MG63 (cell line): ENCODE results near the gene TAF12. TPM values are rescaled to one million over a fixed set of nuclear protein-coding genes. Genes with fewer than 3 reads are reported as not detected.
A peak's percentile ranks its signal among the peaks of the same experiment; 100 is the strongest.
"Not testable (repeated sequence)": the region's sequence is repeated elsewhere in the genome, so short reads cannot be mapped to it uniquely, and the experiment has no call there.

Source experiments
- DNase-seq: peaks from one replicate; pipeline ENCODE4 v3.0.0-alpha.2; 2020
- H3K27me3 ChIP-seq: fragments of 250-450 bp; sonication (Bioruptor Pico); 2 replicates; pipeline ENCODE4 v1.5.1; 2020; ENCODE audit warnings: mild to moderate bottlenecking, moderate library complexity
- H3K36me3 ChIP-seq: fragments of 250-450 bp; sonication (Bioruptor Pico); 2 replicates; pipeline ENCODE4 v1.5.1; 2020; ENCODE audit warnings: mild to moderate bottlenecking, moderate library complexity
- H3K4me3 ChIP-seq: fragments of 250-450 bp; sonication (Bioruptor Pico); 2 replicates; pipeline ENCODE4 v1.5.1; 2020; ENCODE audit warnings: mild to moderate bottlenecking, moderate library complexity
- H3K9me3 ChIP-seq: fragments of 250-450 bp; sonication (Bioruptor Pico); 2 replicates; pipeline ENCODE4 v1.5.1; 2020; ENCODE audit warnings: mild to moderate bottlenecking, moderate library complexity
- total RNA-seq: library from RNA; depleted of rRNA; stranded (reverse); fragments of >200 nt; shearing (Covaris generic); gene quantifications from 2 replicates; pipeline ENCODE4 v1.2.3, GENCODE V29; 2014; ENCODE audit warnings: low replicate concordance; rRNA removed

TAF12 gene
- total RNA-seq: 33.3 and 64.1 TPM in 2 replicates

DNA sequence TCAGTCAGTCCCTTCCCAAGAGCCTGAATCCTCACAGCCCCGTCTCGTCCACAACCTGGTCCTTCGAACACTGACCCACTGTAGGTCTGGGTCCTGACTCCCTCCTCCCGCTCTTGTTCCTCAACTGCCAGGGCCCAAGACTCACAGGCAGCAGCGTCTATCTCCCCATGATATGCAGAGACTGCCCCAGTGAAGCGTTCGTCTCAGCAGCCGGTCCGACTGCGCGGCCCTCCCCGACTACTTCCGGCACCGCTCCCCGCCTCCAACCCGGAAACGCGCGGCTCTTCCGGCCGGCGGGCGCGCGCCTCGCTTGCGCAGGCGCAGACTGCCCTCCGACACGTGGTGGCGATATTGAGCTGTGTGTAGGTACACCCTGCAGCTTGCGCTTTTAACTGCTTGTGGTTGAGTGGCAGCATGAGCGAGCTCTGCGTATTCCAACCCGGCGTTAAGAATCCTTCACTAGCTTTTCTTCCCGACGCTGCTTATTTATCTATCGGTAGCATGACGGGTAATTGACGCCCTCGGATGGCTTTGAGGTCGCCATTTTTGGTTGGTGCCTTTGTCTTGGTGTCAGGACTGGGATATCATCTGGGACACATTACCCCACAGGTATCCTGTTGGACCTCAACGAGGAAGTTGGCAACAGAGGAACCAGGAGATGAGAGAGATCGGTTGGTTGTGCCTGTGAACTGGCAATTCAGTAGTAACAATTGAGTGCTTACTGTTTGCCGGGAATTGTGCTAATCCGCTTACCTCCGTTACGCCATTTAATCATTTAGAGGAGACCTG lies at the start of gene TAF12:
TSS of gene TAF12 (minus strand) at position 221 of the 789 bp plus-strand sequence. CDS start 20,986 bp downstream, outside the sequence.
- peak; percentile 90 for DNase-seq
- Histone ChIP-seq H3K9me3 (no peaks in the 10 kb centered on the region), H3K27me3 (no peaks in the 10 kb centered on the region), H3K4me3 (peak within 1 kb of the TSS; percentile 87), H3K36me3 (no peaks in the 10 kb centered on the region; the same call in 1 of the 2 replicates)

- H3K9me3 ChIP-seq, DNase-seq, H3K27me3 ChIP-seq, H3K4me3 ChIP-seq, H3K36me3 ChIP-seq: not testable (repeated sequence)
Measured at GRCh38 chr1:28691627-28692026, 48.8 kb upstream of the TAF12 start.

GRCh38 chr1:28684937-28685336 lies 42.1 kb upstream of the TAF12 start:
- Histone ChIP-seq H3K27me3 (no peaks in the 10 kb centered on the region), H3K4me3 (no peak overlapping the region), H3K9me3 (no peaks in the 10 kb centered on the region), H3K36me3 (no peaks in the 10 kb centered on the region; the same call in 1 of the 2 replicates)
- DNase-seq: no peak

DNA sequence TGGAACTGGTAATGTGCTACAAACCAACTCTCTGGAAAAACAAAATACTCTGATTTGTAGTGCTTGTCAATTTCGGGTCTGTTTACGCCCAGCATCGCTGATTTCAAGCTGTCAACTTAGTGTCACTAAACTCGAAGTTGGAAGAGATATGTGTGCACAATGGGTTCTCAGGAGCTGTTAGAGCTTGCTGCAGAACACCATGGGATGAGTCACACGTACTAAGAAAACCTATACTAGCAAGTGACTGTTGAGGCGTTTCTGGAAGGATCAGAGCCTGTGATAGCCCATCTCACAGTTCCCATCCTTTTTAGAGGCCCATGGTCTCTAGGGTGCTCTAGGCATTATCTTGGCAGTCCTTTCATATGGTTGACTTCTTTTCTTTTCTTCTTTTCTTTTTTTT lies 40.0 kb upstream of the TAF12 start:
- Histone ChIP-seq H3K9me3 (no peaks in the 10 kb centered on the region), H3K27me3 (no peaks in the 10 kb centered on the region), H3K4me3 (no peak overlapping the region), H3K36me3 (no peaks in the 10 kb centered on the region; the same call in 1 of the 2 replicates)
- no peak for DNase-seq

GRCh38 chr1:28680151-28680550 lies 37.3 kb upstream of the TAF12 start:
- no peaks in the 10 kb centered on the region for H3K27me3 ChIP-seq
- no peaks in the 10 kb centered on the region; the same call in 1 of the 2 replicates for H3K36me3 ChIP-seq
- no peak for DNase-seq
- H3K4me3 ChIP-seq: no peak overlapping the region
- H3K9me3 ChIP-seq: no peaks in the 10 kb centered on the region

GRCh38 chr1:28675924-28676257 lies 33.0 kb upstream of the TAF12 start:
- Histone ChIP-seq H3K4me3 (no peak overlapping the region), H3K27me3 (no peaks in the 10 kb centered on the region), H3K36me3 (no peaks in the 10 kb centered on the region), H3K9me3 (no peaks in the 10 kb centered on the region)
- DNase-seq: no peak

DNA sequence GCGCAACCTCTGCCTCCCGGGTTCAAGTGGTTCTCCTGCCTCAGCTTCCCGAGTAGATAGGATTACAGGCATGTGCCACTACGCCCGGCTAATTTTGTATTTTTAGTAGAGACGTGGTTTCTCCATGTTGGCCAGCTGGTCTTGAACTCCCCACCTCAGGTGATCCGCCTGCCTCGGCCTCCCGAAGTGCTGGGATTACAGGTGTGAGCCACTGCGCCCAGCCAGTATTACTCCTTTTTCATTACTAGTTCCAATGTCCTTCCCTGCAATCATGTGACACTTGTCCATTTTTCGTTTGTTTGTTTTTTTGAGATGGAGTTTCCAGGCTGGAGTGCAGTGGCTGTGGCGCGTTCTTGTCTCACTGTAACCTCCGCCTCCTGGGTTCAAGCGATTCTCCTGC lies 30.1 kb upstream of the TAF12 start:
- H3K9me3 ChIP-seq, DNase-seq, H3K36me3 ChIP-seq, H3K27me3 ChIP-seq, H3K4me3 ChIP-seq: not testable (repeated sequence)

GRCh38 chr1:28671254-28671780 lies 28.4 kb upstream of the TAF12 start:
- H3K4me3 ChIP-seq: no peak overlapping the region
- H3K36me3 ChIP-seq: no peaks in the 10 kb centered on the region
- no peaks in the 10 kb centered on the region for H3K9me3 ChIP-seq
- no peaks in the 10 kb centered on the region for H3K27me3 ChIP-seq
- no peak for DNase-seq

DNA sequence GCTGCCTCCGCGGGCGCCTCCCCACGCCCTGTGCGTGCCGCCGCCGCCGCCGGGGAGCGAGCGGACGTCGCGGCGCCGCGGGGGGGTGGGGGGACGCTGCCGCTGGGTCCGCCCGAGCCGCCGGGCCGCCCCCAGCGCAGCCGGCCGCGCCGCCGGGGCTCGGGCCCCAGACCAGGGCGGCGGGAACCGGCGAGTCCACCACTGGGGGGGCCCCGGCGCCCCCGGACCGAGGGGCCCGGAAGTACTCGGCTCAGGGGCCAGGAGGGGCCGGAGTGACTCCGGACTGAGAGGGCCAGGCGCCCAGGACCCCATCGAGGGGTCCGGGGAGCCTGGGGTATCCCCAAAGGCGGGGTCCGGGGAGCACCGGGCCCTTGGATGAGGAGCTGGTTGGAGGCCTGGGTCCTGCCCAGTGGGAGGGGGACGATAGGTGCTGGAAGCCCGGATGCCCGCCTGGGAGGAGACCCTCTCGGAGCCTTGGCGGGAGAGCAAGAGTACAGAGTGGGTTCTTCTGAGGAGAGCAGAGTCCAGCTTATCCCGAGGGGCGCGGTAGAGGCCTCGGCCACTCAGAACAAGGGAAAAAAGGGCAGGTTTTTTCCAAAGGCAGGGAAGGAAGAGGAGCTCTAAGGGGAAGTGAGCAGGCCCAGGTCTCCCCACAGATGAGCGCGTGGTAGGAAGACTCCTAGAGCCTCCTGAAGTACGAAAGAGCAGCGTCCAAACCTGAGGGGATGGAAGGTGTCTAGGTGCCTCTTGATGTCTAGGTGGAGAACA lies 26.3 kb upstream of the TAF12 start:
- Histone ChIP-seq H3K27me3 (no peaks in the 10 kb centered on the region), H3K9me3 (no peaks in the 10 kb centered on the region), H3K36me3 (no peaks in the 10 kb centered on the region), H3K4me3 (peak overlapping the region; percentile 96)
- DNase-seq: peak; percentile 76

- H3K9me3 ChIP-seq: no peaks in the 10 kb centered on the region
- peak; percentile 90 for DNase-seq
- no peaks in the 10 kb centered on the region for H3K36me3 ChIP-seq
- H3K27me3 ChIP-seq: no peaks in the 10 kb centered on the region
- peak within 1 kb of the TSS; percentile 96 for H3K4me3 ChIP-seq
Measured at GRCh38 chr1:28668191-28668955, 25.5 kb upstream of the TAF12 start, which contains the start of gene GMEB1. Gene GMEB1, plus strand, starts transcription at chr1:28668784. Its CDS starts 14,829 bp downstream, at chr1:28683613.

DNA sequence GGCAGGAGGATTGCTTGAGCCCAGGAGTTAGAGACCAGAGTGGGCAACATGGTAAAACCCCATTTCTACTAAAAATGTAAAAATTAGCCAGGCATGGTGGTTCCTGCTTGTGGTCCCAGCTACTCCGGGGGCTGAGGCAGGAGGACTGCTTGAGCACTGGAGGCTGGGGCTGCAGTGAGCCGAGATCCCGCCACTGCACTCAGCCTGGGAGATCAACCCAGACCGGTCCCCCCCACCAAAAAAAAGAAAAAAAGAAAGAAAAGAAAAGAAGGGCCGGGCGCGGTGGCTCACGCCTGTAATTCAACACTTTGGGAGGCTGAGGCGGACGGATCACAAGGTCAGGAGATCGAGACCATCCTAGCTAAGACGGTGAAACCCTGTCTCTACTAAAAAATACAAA lies 23.9 kb upstream of the TAF12 start:
- Histone ChIP-seq H3K9me3 (no peaks in the 10 kb centered on the region), H3K27me3 (no peaks in the 10 kb centered on the region), H3K4me3 (no peak overlapping the region), H3K36me3 (no peaks in the 10 kb centered on the region)
- DNase-seq: no peak

- no peak for DNase-seq
- Histone ChIP-seq H3K27me3 (no peaks in the 10 kb centered on the region), H3K36me3 (no peaks in the 10 kb centered on the region), H3K9me3 (no peaks in the 10 kb centered on the region), H3K4me3 (no peak overlapping the region)
Measured at GRCh38 chr1:28663871-28664470, 21.1 kb upstream of the TAF12 start.

DNA sequence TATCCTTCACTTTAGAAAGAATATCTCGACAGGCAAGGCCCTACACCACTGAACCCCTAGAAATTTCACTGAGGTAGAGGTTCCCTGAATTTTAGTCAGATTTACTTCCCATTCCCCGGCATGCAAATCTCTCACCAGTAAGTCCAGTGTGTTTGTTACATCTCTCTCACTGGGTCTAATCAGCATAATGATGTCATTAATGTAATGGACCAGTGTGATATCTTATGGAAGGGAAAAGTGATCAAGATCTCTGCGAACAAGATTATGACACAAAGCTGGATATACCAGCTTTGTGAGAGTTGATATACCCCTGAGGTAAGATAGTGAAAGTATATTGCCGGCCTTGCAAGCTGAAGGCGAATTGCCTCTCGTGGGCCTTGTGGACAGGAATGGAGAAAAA lies 13.5 kb upstream of the TAF12 start:
- Histone ChIP-seq H3K36me3 (no peaks in the 10 kb centered on the region), H3K4me3 (no peak overlapping the region), H3K27me3 (no peaks in the 10 kb centered on the region), H3K9me3 (no peaks in the 10 kb centered on the region)
- DNase-seq: no peak

DNA sequence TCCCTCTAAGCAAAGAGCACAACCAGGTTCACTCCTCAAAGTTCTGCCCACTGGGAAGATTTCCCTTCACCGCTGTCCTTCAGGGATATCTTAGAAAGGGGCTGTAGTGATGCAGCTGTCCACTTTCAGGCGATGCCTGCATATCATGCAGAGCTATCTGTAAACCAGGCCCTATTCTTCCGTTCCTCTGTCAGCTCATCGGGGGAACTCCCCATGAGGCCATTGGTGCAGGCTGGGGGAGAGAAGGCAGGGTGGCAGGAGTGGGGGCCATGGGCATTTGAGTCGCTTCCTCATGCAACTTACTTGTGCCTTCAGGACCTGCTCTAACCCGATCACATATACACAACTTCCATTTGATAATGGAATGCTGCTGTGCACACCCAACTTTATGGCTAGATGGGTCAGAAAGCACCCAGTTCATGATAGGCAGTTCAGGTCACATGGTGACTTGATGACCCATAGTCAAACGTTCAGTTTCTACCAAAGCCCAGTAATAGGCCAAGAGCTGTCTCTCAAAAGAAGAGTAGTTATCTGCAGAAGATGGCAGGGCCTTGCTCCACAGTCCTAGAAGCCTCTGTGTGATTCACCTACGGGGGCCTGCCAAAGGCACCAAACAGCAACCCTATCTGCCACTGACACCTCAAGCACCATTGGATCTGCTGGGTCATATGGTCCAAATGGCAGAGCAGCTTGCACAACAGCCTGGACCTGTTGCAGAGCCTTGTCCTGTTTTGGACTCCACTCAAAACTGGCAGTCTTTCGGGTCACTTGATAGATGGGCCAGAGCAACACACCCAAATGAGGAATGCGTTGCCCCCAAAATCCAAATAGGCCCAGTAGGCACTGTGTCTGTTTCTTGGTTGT lies 12.8 kb upstream of the TAF12 start:
- H3K9me3 ChIP-seq, H3K27me3 ChIP-seq, H3K4me3 ChIP-seq, H3K36me3 ChIP-seq, DNase-seq: not testable (repeated sequence)

DNA sequence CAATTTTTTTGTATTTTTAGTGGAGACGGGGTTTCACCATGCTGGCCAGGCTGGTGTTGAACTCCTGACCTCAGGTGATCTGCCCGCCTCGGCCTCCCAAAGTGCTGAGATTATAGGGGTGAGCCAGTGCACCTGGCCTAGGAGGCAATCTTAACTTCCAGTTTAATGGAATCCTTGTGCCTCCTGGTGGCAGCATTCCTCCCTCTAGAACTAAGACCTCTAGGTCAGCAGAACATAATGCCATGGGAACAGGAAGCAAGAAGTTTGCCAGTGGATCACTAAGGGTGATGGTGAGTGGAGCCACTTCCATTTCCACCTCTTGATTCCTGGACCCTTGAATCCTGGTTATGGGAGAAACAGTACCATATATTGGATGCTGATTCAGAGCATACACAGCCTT lies 11.0 kb upstream of the TAF12 start:
- not testable (repeated sequence) for H3K27me3 ChIP-seq, H3K9me3 ChIP-seq, H3K36me3 ChIP-seq, H3K4me3 ChIP-seq
- DNase-seq: peak; percentile 22

DNA sequence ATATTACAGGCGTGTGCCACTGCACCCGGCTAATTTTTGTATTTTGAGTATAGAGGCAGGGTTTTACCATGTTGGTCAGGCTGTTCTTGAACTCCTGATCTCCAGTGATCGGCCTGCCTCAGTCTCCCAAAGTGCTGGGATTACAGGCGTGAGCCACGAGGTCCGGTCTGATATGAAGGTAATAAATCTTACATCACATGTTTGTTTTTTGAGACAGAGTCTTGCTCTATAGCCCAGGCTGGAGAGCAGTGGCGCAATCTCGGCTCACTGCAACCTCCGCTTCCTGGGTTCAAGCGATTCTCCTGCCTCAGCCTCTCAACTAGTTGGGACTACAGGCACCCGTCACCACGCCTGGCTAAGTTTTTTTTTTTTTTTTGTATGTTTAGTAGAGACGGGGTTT lies 10.2 kb upstream of the TAF12 start:
- not testable (repeated sequence) for H3K27me3 ChIP-seq, DNase-seq, H3K4me3 ChIP-seq, H3K36me3 ChIP-seq, H3K9me3 ChIP-seq
